H1 (cell line): ENCODE measurements around the gene SCN3A. TPM values are rescaled to one million over a fixed set of nuclear protein-coding genes. Genes with fewer than 3 reads are reported as not detected.

Experiments
- CTCF ChIA-PET: fragments of 300-600 bp; sonication (Branson Sonifier 250); formaldehyde crosslinking; loops from one replicate; lab custom pipeline; 2021; ENCODE audit not compliant: partially characterized antibody; lab: Charles Lee
- POLR2A ChIA-PET: fragments of 300-600 bp; sonication (Branson Sonifier 250); formaldehyde crosslinking; loops from one replicate; lab custom pipeline; 2021; ENCODE audit warnings: inconsistent platforms; ENCODE audit not compliant: partially characterized antibody; lab: Charles Lee
- DNase-seq, 2 experiments: peaks; one replicate each; pipeline versions ENCODE4 v3.0.0 to v3.0.0-alpha.2; 2010 to 2022; ENCODE audit warnings: low spot score in 2 of 2, low read depth in 1 of 2, mixed read lengths in 1 of 2
- FAIRE-seq: peaks from 2 replicates; lab custom pipeline; 2011; peaks lifted over from hg19 to GRCh38; lab: Jason Lieb, UNC
- H2AFZ ChIP-seq: 2 replicates; pipeline ENCODE4 v1.8.1; 2012; ENCODE audit warnings: low read length, inconsistent platforms
- H2AK5ac ChIP-seq: 2 replicates; pipeline ENCODE4 v1.6.1; 2013; ENCODE audit warnings: low read depth, low read length
- H2BK120ac ChIP-seq: replicated peaks from 2 replicates; pipeline ENCODE3; 2013; ENCODE audit warnings: low read depth, low read length, inconsistent platforms
- H2BK12ac ChIP-seq: 2 replicates; pipeline ENCODE4 v1.6.1; 2013; ENCODE audit warnings: low read depth, low read length
- H2BK15ac ChIP-seq: 2 replicates; pipeline ENCODE4 v1.6.1; 2013; ENCODE audit warnings: low read length
- H2BK20ac ChIP-seq: 2 replicates; pipeline ENCODE4 v1.6.1; 2013; ENCODE audit warnings: low read length
- H2BK5ac ChIP-seq: 2 replicates; pipeline ENCODE4 v1.6.1; 2013; ENCODE audit warnings: low read depth, low read length
- H3K14ac ChIP-seq: 2 replicates; pipeline ENCODE4 v1.6.1; 2013; ENCODE audit warnings: inconsistent platforms; ENCODE audit not compliant: insufficient read length
- H3K18ac ChIP-seq: 2 replicates; pipeline ENCODE4 v1.6.1; 2013; ENCODE audit warnings: low read length; ENCODE audit errors: extremely low read depth
- H3K23ac ChIP-seq: 2 replicates; pipeline ENCODE4 v1.6.1; 2013; ENCODE audit warnings: inconsistent platforms; ENCODE audit not compliant: insufficient read length
- H3K23me2 ChIP-seq: 2 replicates; pipeline ENCODE4 v1.6.1; 2013; ENCODE audit warnings: low read depth, low read length
- H3K27ac ChIP-seq: 2 replicates; pipeline ENCODE4 v1.6.1; 2011; ENCODE audit warnings: low read depth, low read length, inconsistent platforms
- H3K27me3 ChIP-seq, 4 experiments: replicated peaks in 1 of 4; 1 replicate in 1 of 4; 2 replicates in 3 of 4; pipeline versions ENCODE4 v1.6.1 to v1.8.1; 2011 to 2013; ENCODE audit warnings: low read length in 3 of 4, mild to moderate bottlenecking in 3 of 4, inconsistent platforms in 2 of 4, mixed read lengths in 2 of 4, moderate library complexity in 1 of 4; ENCODE audit not compliant: control insufficient read depth in 3 of 4, insufficient read depth in 3 of 4; ENCODE audit errors: extremely low read depth in 1 of 4
- H3K36me3 ChIP-seq, 4 experiments: 2 replicates each; pipeline versions ENCODE4 v1.6.1 to v1.8.1; 2011 to 2013; ENCODE audit warnings: mild to moderate bottlenecking in 4 of 4, low read length in 3 of 4, moderate library complexity in 2 of 4, control low read depth in 1 of 4, inconsistent platforms in 1 of 4; ENCODE audit not compliant: insufficient read depth in 4 of 4, control insufficient read depth in 2 of 4
- H3K4ac ChIP-seq: replicated peaks from 2 replicates; pipeline ENCODE3; 2013; ENCODE audit warnings: low read length, low read depth, mixed read lengths, inconsistent platforms; ENCODE audit not compliant: insufficient read length
- H3K4me1 ChIP-seq, 4 experiments: replicated peaks in 1 of 4; 1 replicate in 1 of 4; 2 replicates in 3 of 4; pipeline versions ENCODE4 v1.6.1 to v1.8.1; 2011 to 2013; ENCODE audit warnings: low read length in 3 of 4, inconsistent platforms in 2 of 4, mixed read lengths in 1 of 4; ENCODE audit not compliant: insufficient read depth in 4 of 4, control insufficient read depth in 3 of 4
- H3K4me2 ChIP-seq, 2 experiments: 2 replicates each; pipeline versions ENCODE4 v1.6.1 to v1.8.1; 2011 to 2013; ENCODE audit warnings: low read depth in 2 of 2, low read length in 2 of 2, control low read depth in 1 of 2, inconsistent platforms in 1 of 2, mild to moderate bottlenecking in 1 of 2; ENCODE audit not compliant: insufficient read depth in 1 of 2
- H3K4me3 ChIP-seq, 4 experiments: fragments of 200-600, 300-600 bp in 1 of 4; sonication (generic), shearing (Covaris generic), sonication (Bioruptor Twin) in 1 of 4; 2 replicates each; pipeline versions ENCODE4 v1.5.1 to v1.8.1; 2011 to 2016; ENCODE audit warnings: low read length in 4 of 4, low read depth in 3 of 4, control low read depth in 2 of 4, inconsistent platforms in 2 of 4, mild to moderate bottlenecking in 2 of 4, mixed read lengths in 1 of 4, moderate library complexity in 1 of 4; ENCODE audit not compliant: insufficient read depth in 2 of 4; ENCODE audit errors: extremely low read depth in 1 of 4
- H3K56ac ChIP-seq: replicated peaks from 2 replicates; pipeline ENCODE3; 2013; ENCODE audit warnings: low read depth, mild to moderate bottlenecking, mixed read lengths, low read length, inconsistent platforms; ENCODE audit not compliant: insufficient read length
- H3K79me1 ChIP-seq: 2 replicates; pipeline ENCODE4 v1.6.1; 2013; ENCODE audit warnings: low read depth, low read length, control low read depth
- H3K79me2 ChIP-seq, 2 experiments: 2 replicates each; pipeline versions ENCODE4 v1.6.1 to v1.8.1; 2012 to 2013; ENCODE audit warnings: low read length in 2 of 2, mild to moderate bottlenecking in 2 of 2, inconsistent platforms in 1 of 2; ENCODE audit not compliant: insufficient read depth in 2 of 2, control insufficient read depth in 1 of 2
- H3K9ac ChIP-seq, 4 experiments: replicated peaks in 1 of 4; 1 replicate in 1 of 4; 2 replicates in 3 of 4; pipeline versions ENCODE4 v1.6.1 to v1.8.1; 2011 to 2013; ENCODE audit warnings: low read depth in 3 of 4, low read length in 3 of 4, control low read depth in 2 of 4, mild to moderate bottlenecking in 2 of 4, moderate library complexity in 2 of 4, inconsistent platforms in 1 of 4; ENCODE audit errors: extremely low read depth in 1 of 4
- H3K9me3 ChIP-seq, 2 experiments: 2 replicates each; pipeline versions ENCODE4 v1.6.1 to v1.8.1; 2012 to 2013; ENCODE audit warnings: mild to moderate bottlenecking in 2 of 2, moderate library complexity in 2 of 2, control low read depth in 1 of 2, inconsistent platforms in 1 of 2, low read depth in 1 of 2, low read length in 1 of 2, mixed read lengths in 1 of 2; ENCODE audit not compliant: insufficient read depth in 2 of 2
- H4K20me1 ChIP-seq, 2 experiments: replicated peaks in 1 of 2; 2 replicates each; pipeline versions ENCODE3 to v1.8.1; 2011 to 2013; ENCODE audit warnings: inconsistent platforms in 2 of 2, low read length in 2 of 2, mild to moderate bottlenecking in 1 of 2; ENCODE audit not compliant: insufficient read depth in 2 of 2, control insufficient read depth in 1 of 2
- H4K5ac ChIP-seq: 2 replicates; pipeline ENCODE4 v1.6.1; 2013; ENCODE audit warnings: low read length, low read depth, mixed read lengths, inconsistent platforms; ENCODE audit not compliant: insufficient read length
- H4K8ac ChIP-seq: 2 replicates; pipeline ENCODE4 v1.8.0; 2013; ENCODE audit warnings: mild to moderate bottlenecking, moderate library complexity, low read length, inconsistent platforms; ENCODE audit not compliant: insufficient read depth; ENCODE audit errors: extremely low read depth
- H4K91ac ChIP-seq: replicated peaks from 2 replicates; pipeline ENCODE3; 2013; ENCODE audit warnings: low read length, mixed read lengths, inconsistent platforms; ENCODE audit not compliant: insufficient read length
- BRCA1 ChIP-seq: IDR thresholded peaks from 2 replicates; pipeline ENCODE4 v1.6.1; 2012; ENCODE audit warnings: low read depth, low read length, improper control_type of control experiment
- CHD1 ChIP-seq: IDR thresholded peaks from 2 replicates; pipeline ENCODE4 v1.6.1; 2012; ENCODE audit warnings: low read depth, low read length, improper control_type of control experiment
- NANOG ChIP-seq: IDR thresholded peaks from 2 replicates; pipeline ENCODE4 v1.6.1; 2011; ENCODE audit warnings: low read length, low read depth, mild to moderate bottlenecking, inconsistent platforms; ENCODE audit not compliant: insufficient read depth, poor library complexity, severe bottlenecking
- PHF8 ChIP-seq: fragments of 200-600 bp; sonication (generic); conservative IDR thresholded peaks from 2 replicates; pipeline ENCODE4 v1.7.1; 2012; ENCODE audit warnings: low read depth, mild to moderate bottlenecking, inconsistent platforms, low read length, moderate library complexity
- POLR2A ChIP-seq, 2 experiments: IDR thresholded peaks; 1 replicate in 1 of 2; 2 replicates in 1 of 2; pipeline ENCODE4 v1.6.1; 2011; ENCODE audit warnings: low read depth in 2 of 2, low read length in 2 of 2, mild to moderate bottlenecking in 2 of 2; ENCODE audit errors: control extremely low read depth in 1 of 2
- RNF2 ChIP-seq: fragments of 200-900, 300-1000 bp; sonication (generic); IDR thresholded peaks from 2 replicates; pipeline ENCODE4 v1.7.1; 2016; ENCODE audit warnings: borderline replicate concordance, low read depth, mild to moderate bottlenecking, antibody characterized with exemption, low read length; ENCODE audit not compliant: poor library complexity, severe bottlenecking; ENCODE audit errors: missing control alignments
- RXRA ChIP-seq: IDR thresholded peaks from 2 replicates; pipeline ENCODE4 v1.6.1; 2011; ENCODE audit warnings: low read depth, mild to moderate bottlenecking, low read length, moderate library complexity; ENCODE audit not compliant: insufficient read depth
- WGBS, 2 experiments: shearing (Covaris generic) in 1 of 2; methylation state at CpG; one replicate each; pipeline versions ENCODE4 v1.1.6 to v1.1.7; 2013 to 2015; ENCODE audit warnings: low lambda C conversion rate in 2 of 2, mixed read lengths in 2 of 2, inconsistent platforms in 1 of 2, low coverage in 1 of 2, missing lambda C conversion rate in 1 of 2; ENCODE audit not compliant: insufficient replicate concordance in 2 of 2, insufficient coverage in 1 of 2, insufficient read length in 1 of 2; ENCODE audit errors: extremely low coverage in 1 of 2, missing lambda C conversion rate in 1 of 2; 5-methylcytosine and 5-hydroxymethylcytosine counted together
- polyA plus RNA-seq, 7 experiments: library from polyadenylated mRNA; depleted of rRNA in 3 of 7; stranded (reverse) in 5 of 7; unstranded in 2 of 7; fragments of >200 nt in 5 of 7; fragments of 200-250 nt in 2 of 7; gene quantifications; 1 replicate in 5 of 7; 2 replicates in 1 of 7; 4 replicates in 1 of 7; pipeline versions ENCODE4 v1.2.1 to v1.2.3, GENCODE V29; 2011 to 2013; ENCODE audit warnings: missing spikeins in 2 of 7, mixed read lengths in 2 of 7
- total RNA-seq: library from RNA; stranded (reverse); fragmentation: NEBNext Ultra II Directional; extraction: Animal tissue kit (Norgen Biotek cat#: 25700); gene quantifications from 2 replicates; pipeline ENCODE4 v1.2.1, GENCODE V29; 2021

SCN3A gene
- total and polyA plus RNA-seq, 2 of the 8 experiments (the other 6 are each of a cell fraction or from before 2014, with no cell fraction given) = 0.02 TPM; not detected in 1

- H3K79me2 ChIP-seq = no peaks in the 10 kb centered on the region
- no peak for FAIRE-seq
Measured at GRCh38 chr2:165115258-165115657, 88.6 kb downstream of the SCN3A start.

More at GRCh38 chr2:165115258-165115657, 88.6 kb downstream of the SCN3A start:
- H3K27me3 ChIP-seq = no peaks in the 10 kb centered on the region
- no peak overlapping the region for H3K14ac ChIP-seq
- H3K36me3 ChIP-seq = no peaks in the 10 kb centered on the region
- no peak overlapping the region for H2AK5ac ChIP-seq
- no peak overlapping the region for H2BK12ac ChIP-seq
- no peak overlapping the region for H4K91ac ChIP-seq
- no peak overlapping the region for H3K4ac ChIP-seq
- no peaks in the 10 kb centered on the region for H3K4me1 ChIP-seq
- POLR2A ChIA-PET = no interaction called here
- no peaks in the 10 kb centered on the region for H3K9me3 ChIP-seq
- H2BK120ac ChIP-seq = no peak overlapping the region
- no peak overlapping the region for H2BK20ac ChIP-seq
- no peak overlapping the region for H2BK15ac ChIP-seq
- no peak overlapping the region for H3K9ac ChIP-seq
- TF ChIP-seq NANOG (no peak), RNF2 (no peak), PHF8 (no peak), BRCA1 (no peak), RXRA (no peak), POLR2A (IDR thresholded peaks at IDR 0.05; ENCODE audit: control extremely low read depth in 1 of 2, low read depth in 2 of 2, low read length in 2 of 2) (no peak), CHD1 (no peak)
- H3K23ac ChIP-seq = no peak overlapping the region
- no peak overlapping the region for H2BK5ac ChIP-seq
- H3K27ac ChIP-seq = no peak overlapping the region
- H3K56ac ChIP-seq = no peak overlapping the region
- H3K18ac ChIP-seq = no peak overlapping the region
- H4K8ac ChIP-seq = no peak overlapping the region
- CTCF ChIA-PET = interaction anchor here (1.0 to 1.5 kb wide), 2 partner anchors 99 to 122 kb away, joined by 3 to 5 read pairs; no protein-coding TSS in a partner anchor
- H3K4me3 ChIP-seq = no peak overlapping the region
- H2AFZ ChIP-seq = no peak overlapping the region
- DNase-seq = no peak
- no peak overlapping the region for H4K5ac ChIP-seq
- no peak overlapping the region for H3K4me2 ChIP-seq
- no peaks in the 10 kb centered on the region for H3K79me1 ChIP-seq
- 84% methylated on average over 6 of the region's 6 CpGs; no CpG with 5 or more reads in 1 of the 2 experiments for WGBS, 2 experiments
- no peaks in the 10 kb centered on the region for H4K20me1 ChIP-seq
- no peaks in the 10 kb centered on the region for H3K23me2 ChIP-seq
